OCI-LY3 (cell line): Measurements from ENCODE around the gene EGLN2.
"Not testable (repeated sequence)": the region's sequence is repeated elsewhere in the genome, so short reads cannot be mapped to it uniquely, and the experiment has no call there.

Source experiments
- H2AFZ ChIP-seq: fragments of 200-600, 300-600 bp; shearing (Covaris generic); 2 replicates; pipeline ENCODE4 v1.6.0; 2014; ENCODE audit warnings: antibody characterized with exemption, low read depth, low read length
- H3K27ac ChIP-seq: fragments of 200-600, 300-600 bp; sonication (generic); 2 replicates; pipeline ENCODE4 v1.5.1; 2014; ENCODE audit warnings: mild to moderate bottlenecking, low read length, moderate library complexity, mixed read lengths
- H3K27me3 ChIP-seq: fragments of 200-600, 300-600 bp; sonication (generic); 2 replicates; pipeline ENCODE4 v1.6.1; 2014; ENCODE audit warnings: low read depth, low read length, mixed read lengths
- H3K36me3 ChIP-seq: fragments of 200-600, 300-600 bp; sonication (generic); replicated peaks from 2 replicates; pipeline ENCODE3; 2014; ENCODE audit warnings: low read depth, low read length, mixed read lengths
- H3K4me1 ChIP-seq: fragments of 300-600, 200-600 bp; sonication (generic); 2 replicates; pipeline ENCODE4 v1.6.1; 2014; ENCODE audit warnings: low read length, mixed read lengths
- H3K4me2 ChIP-seq: fragments of 200-600, 300-600 bp; sonication (generic); 2 replicates; pipeline ENCODE4 v1.6.1; 2014; ENCODE audit warnings: low read length, mixed read lengths
- H3K4me3 ChIP-seq: fragments of 300-600, 200-600 bp; sonication (generic); 2 replicates; pipeline ENCODE4 v1.5.1; 2014; ENCODE audit warnings: antibody characterized with exemption, mild to moderate bottlenecking, low read length, moderate library complexity
- H3K79me2 ChIP-seq: fragments of 300-600, 200-600 bp; shearing (Covaris generic); 2 replicates; pipeline ENCODE4 v1.6.1; 2014; ENCODE audit warnings: mild to moderate bottlenecking, low read length, mixed read lengths
- H3K9ac ChIP-seq: fragments of 300-600, 200-600 bp; shearing (Covaris generic); 2 replicates; pipeline ENCODE4 v1.6.0; 2014; ENCODE audit warnings: mild to moderate bottlenecking, low read length, moderate library complexity
- H3K9me3 ChIP-seq: fragments of 200-600, 300-600 bp; shearing (Covaris generic); 2 replicates; pipeline ENCODE4 v1.6.1; 2014; ENCODE audit warnings: low read length, mixed read lengths; ENCODE audit not compliant: insufficient read depth
- H4K20me1 ChIP-seq: fragments of 200-600, 300-600 bp; sonication (generic); 2 replicates; pipeline ENCODE4 v1.6.1; 2016; ENCODE audit warnings: low read length, mixed read lengths; ENCODE audit not compliant: insufficient read depth
- CTCF ChIP-seq: fragments of 200-600, 300-600 bp; sonication (generic); IDR thresholded peaks from 2 replicates; pipeline ENCODE4 v1.5.1; 2014; ENCODE audit warnings: antibody characterized with exemption, low read length, low read depth
- EZH2phosphoT487 ChIP-seq: fragments of 200-600 bp; shearing (Covaris generic); IDR thresholded peaks from 2 replicates; pipeline ENCODE4 v1.6.1; 2018; ENCODE audit warnings: antibody characterized with exemption, mixed run types, low read depth

The EGLN2 gene

DNA sequence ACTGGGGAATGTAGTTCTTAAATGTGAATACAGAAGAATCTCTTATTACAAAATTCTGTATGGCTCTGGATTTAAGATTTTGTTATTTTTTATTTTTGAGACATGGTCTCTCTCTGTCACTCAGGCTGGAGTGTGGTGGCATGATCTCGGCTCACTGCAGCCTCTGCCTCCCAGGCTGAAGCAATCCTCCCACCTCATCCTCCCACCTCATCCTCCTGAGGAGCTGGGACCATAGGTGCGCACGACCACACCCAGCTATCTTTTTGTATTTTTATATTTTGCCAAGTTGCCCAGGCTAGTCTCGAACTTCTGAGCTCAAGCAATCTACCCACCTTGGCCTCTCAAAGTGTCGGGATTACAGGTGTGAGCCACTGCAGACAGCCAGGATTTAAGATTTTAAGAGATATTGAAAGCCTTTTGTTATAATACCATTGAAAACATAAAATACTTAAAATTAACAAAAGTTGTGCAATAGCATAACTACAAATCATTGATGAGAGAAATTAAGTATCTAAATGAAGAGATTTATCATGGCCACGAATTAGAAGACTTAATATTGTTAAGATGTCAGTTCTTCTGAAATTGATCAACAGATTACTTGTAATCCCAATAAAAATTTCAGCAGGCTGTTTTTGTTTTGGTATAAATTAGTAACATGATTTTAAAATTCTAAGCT is 37.9 kb downstream of the EGLN2 start:
- no peak overlapping the region for H3K4me2 ChIP-seq
- H3K4me3 ChIP-seq, result no peak overlapping the region
- no peak overlapping the region for H3K9ac ChIP-seq
- H3K27me3 ChIP-seq, result peaks cover 7% of the 10 kb centered on the region
- no peaks in the 10 kb centered on the region for H3K4me1 ChIP-seq
- H3K79me2 ChIP-seq, result no peaks in the 10 kb centered on the region
- no peaks in the 10 kb centered on the region for H3K36me3 ChIP-seq
- TF ChIP-seq CTCF (no peak), EZH2phosphoT487 (no peak)
- no peaks in the 10 kb centered on the region for H3K9me3 ChIP-seq
- no peak overlapping the region for H2AFZ ChIP-seq
- H4K20me1 ChIP-seq, result no peaks in the 10 kb centered on the region
- H3K27ac ChIP-seq, result no peak overlapping the region

GRCh38 chr19:40838477-40838876 is 39.5 kb downstream of the EGLN2 start:
- H3K4me1 ChIP-seq, H3K9ac ChIP-seq, H3K27ac ChIP-seq, H3K79me2 ChIP-seq, H3K27me3 ChIP-seq, H3K9me3 ChIP-seq, H3K36me3 ChIP-seq, H3K4me2 ChIP-seq, H2AFZ ChIP-seq, H3K4me3 ChIP-seq, H4K20me1 ChIP-seq: not testable (repeated sequence)

DNA sequence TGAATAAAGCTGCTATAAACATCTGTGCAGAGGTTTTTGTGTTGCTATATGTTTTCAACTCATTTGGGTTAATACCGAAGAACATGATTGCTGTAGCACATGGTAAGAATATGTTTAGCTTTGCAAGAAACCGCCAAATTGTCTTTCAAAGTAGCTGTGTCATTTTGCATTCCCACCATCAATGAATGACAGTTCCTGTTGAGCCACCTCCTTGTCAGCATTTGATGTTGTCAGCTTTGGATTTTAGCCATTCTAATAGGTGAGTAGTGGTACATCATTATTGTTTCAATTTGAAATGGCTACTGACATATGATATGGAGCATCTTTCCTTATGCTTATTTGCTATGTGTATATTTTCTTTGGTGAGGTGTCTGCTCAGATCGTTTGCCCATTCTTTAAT is 43.0 kb downstream of the EGLN2 start:
- not testable (repeated sequence) for H3K27me3 ChIP-seq, H4K20me1 ChIP-seq, H3K79me2 ChIP-seq, H3K4me2 ChIP-seq, H3K9ac ChIP-seq, H3K36me3 ChIP-seq, H3K27ac ChIP-seq, H3K4me3 ChIP-seq, H3K4me1 ChIP-seq, H3K9me3 ChIP-seq, H2AFZ ChIP-seq

DNA sequence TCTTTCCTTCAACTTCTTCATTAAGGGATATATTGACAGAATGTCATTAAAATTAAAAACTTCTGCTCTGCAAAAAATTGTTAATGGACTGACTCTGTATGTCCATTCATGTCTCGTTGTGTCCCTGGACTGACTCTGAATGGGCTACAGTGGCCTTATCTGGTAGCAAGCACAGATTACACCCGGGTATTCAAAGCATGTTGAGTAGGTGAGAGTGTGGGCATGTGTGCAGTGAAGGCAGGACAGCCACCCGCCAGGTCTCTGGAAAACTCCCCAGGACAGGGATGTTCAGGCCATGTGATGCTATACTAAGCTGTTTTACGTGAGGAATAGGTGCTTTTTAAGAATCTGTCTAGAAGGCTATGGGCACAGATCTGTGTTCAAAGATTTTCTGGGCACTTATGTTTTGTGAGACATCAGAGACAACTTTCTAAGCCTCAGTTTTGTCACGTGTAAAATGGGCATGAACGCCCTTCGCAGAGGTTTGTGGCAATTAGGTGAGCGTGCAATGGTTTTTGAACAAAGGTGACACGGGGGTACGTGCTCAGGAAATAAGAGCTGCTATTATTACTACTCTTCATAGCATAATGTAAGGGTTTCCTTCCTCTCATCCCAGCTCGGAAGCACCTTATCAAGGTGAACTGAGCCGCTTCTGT is 44.1 kb downstream of the EGLN2 start:
- not testable (repeated sequence) for H3K9me3 ChIP-seq, H3K36me3 ChIP-seq, H4K20me1 ChIP-seq, H3K4me2 ChIP-seq, H3K27ac ChIP-seq, H3K27me3 ChIP-seq, H2AFZ ChIP-seq, H3K9ac ChIP-seq, H3K4me3 ChIP-seq, H3K4me1 ChIP-seq, H3K79me2 ChIP-seq

GRCh38 chr19:40843653-40844052 is 44.7 kb downstream of the EGLN2 start:
- H3K27ac ChIP-seq, H2AFZ ChIP-seq, H3K36me3 ChIP-seq, H3K4me1 ChIP-seq, H3K9me3 ChIP-seq, H3K4me2 ChIP-seq, H3K9ac ChIP-seq, H3K79me2 ChIP-seq, H3K4me3 ChIP-seq, H4K20me1 ChIP-seq, H3K27me3 ChIP-seq: not testable (repeated sequence)

DNA sequence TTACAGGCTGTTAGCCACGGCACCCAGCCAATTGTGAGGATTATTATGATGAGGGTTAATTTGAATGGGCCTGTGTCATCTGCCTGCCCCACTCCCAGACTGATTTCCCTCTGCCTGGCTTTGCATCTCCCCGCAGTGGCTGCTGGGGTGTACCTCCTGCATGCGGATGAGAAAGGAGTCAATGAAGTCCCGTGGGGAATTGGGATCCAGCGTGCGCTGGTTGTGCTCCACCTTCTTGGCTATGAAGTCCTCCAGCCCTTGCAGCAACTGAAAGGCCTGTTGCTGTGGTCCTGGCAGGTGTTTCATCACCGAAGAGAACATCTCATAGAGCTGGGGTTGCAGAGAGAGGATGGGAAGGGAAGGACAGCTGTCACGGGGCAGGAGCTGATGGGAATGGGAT is 47.7 kb downstream of the EGLN2 start:
- H3K27ac ChIP-seq, H3K4me1 ChIP-seq, H3K27me3 ChIP-seq, H4K20me1 ChIP-seq, H3K4me2 ChIP-seq, H3K9ac ChIP-seq, H3K36me3 ChIP-seq, H2AFZ ChIP-seq, H3K4me3 ChIP-seq, H3K9me3 ChIP-seq, H3K79me2 ChIP-seq: not testable (repeated sequence)

- not testable (repeated sequence) for H3K4me1 ChIP-seq, H3K27me3 ChIP-seq, H3K36me3 ChIP-seq, H4K20me1 ChIP-seq, H3K27ac ChIP-seq, H3K4me3 ChIP-seq, H3K4me2 ChIP-seq, H3K9ac ChIP-seq, H3K9me3 ChIP-seq, H3K79me2 ChIP-seq, H2AFZ ChIP-seq
These were observed 51.3 kb downstream of the EGLN2 start, which contains the start of gene CYP2A6 for GRCh38 chr19:40850277-40850676. TSS of gene CYP2A6 (minus strand) at chr19:40850447. CDS start at chr19:40850426, 21 bp downstream.

DNA sequence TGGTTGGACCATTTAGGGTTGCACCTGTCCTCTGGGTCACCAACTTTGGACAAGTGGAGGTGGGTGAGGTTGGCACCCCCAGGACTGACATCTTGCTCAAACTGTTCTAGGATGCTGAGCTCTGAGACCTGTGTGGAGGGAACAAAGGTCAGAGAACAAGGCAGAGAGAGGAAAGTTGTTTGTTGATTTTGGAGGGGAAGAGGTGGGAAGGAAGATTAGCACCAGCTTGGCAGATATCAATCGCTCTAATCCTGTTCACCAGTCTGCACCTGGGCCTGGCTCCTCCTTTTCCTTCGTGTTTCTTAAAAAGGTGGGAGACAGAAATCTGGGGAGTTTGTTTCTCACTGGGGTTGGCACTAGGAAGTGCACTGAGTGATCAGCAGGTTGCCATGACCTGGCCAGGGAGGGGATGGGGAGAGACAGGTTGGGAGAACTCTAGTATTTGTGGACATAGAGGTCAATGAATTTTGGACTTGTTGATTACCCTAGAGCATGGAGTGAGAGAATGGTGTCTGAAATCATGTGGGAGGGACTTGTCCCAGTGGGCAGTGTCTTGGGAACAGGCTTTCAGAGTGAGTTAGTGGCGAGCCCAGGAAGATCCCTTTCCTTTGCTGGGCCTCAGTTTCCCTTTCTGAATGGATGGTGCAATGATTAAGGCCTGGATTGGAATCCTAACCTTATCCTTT is 53.6 kb downstream of the EGLN2 start:
- not testable (repeated sequence) for H4K20me1 ChIP-seq, H3K4me3 ChIP-seq, H3K4me2 ChIP-seq

More for the DNA sequence above, 53.6 kb downstream of the EGLN2 start:
- not testable (repeated sequence) for H3K27ac ChIP-seq, H3K4me1 ChIP-seq, H3K9me3 ChIP-seq, H3K9ac ChIP-seq, H2AFZ ChIP-seq, H3K79me2 ChIP-seq, H3K36me3 ChIP-seq, H3K27me3 ChIP-seq
